HepG2 (cell line): Measurements from ENCODE around the gene TSC22D2. TPM values are rescaled to one million over a fixed set of nuclear protein-coding genes. Genes with fewer than 3 reads are reported as not detected.

Source experiments
- ATAC-seq: fragments of 200-7000 bp; cut with Tn5 transposase; 3 replicates; pipeline ENCODE4 v1.9.1; 2020; ENCODE audit warnings: mild to moderate bottlenecking, moderate library complexity
- BruUV-seq: library from RNA; stranded (reverse); fragments of 400-500 nt; replicated peaks from 2 replicates; lab custom pipeline; 2021; lab: Mats Ljungman, UMichigan
- CTCF ChIA-PET: fragments of 300-600 bp; formaldehyde crosslinking; extraction: SDS; loops from one replicate; lab custom pipeline; 2021; ENCODE audit warnings: low total read pairs, inconsistent platforms, low intra/inter-chr PET ratio; lab: Yijun Ruan, JAX
- POLR2A ChIA-PET: fragments of 350-600 bp; sonication (Branson Sonifier 250); formaldehyde crosslinking; loops from one replicate; lab custom pipeline; 2020; ENCODE audit warnings: antibody characterized with exemption, inconsistent platforms; lab: Yijun Ruan, JAX
- DNase-seq: peaks from one replicate; pipeline ENCODE4 v3.0.0-alpha.2; 2015; ENCODE audit warnings: low spot score
- FAIRE-seq: peaks from 3 replicates; lab custom pipeline; 2011; peaks lifted over from hg19 to GRCh38; lab: Jason Lieb, UNC
- H2AFZ ChIP-seq: one replicate; pipeline ENCODE4 v1.6.1; 2011; ENCODE audit warnings: low read length, inconsistent platforms
- H3K27ac ChIP-seq: fragments of 300-600 bp; 3 replicates; pipeline ENCODE4 v1.8.0; 2011; ENCODE audit warnings: mixed run types, mild to moderate bottlenecking, mixed read lengths, low read length, inconsistent platforms; ENCODE audit not compliant: insufficient read depth; ENCODE audit errors: extremely low read length
- H3K27me3 ChIP-seq, 2 experiments: fragments of 200-600 bp in 1 of 2; 2 replicates in 1 of 2; 3 replicates in 1 of 2; pipeline versions ENCODE4 v1.6.0 to v1.8.0; 2011; ENCODE audit warnings: low read length in 2 of 2, mild to moderate bottlenecking in 2 of 2, moderate library complexity in 2 of 2, inconsistent platforms in 1 of 2; ENCODE audit not compliant: insufficient read depth in 2 of 2, control insufficient read depth in 1 of 2
- H3K36me3 ChIP-seq, 2 experiments: fragments of 200-600 bp in 1 of 2; replicated peaks in 1 of 2; 2 replicates in 1 of 2; 3 replicates in 1 of 2; pipeline versions ENCODE4 v1.5.1 to v1.8.0; 2011; ENCODE audit warnings: low read length in 2 of 2, inconsistent platforms in 1 of 2; ENCODE audit not compliant: insufficient read depth in 2 of 2, control insufficient read depth in 1 of 2
- H3K4me1 ChIP-seq: 2 replicates; pipeline ENCODE4 v1.5.1; 2012; ENCODE audit warnings: low read length, inconsistent platforms; ENCODE audit not compliant: insufficient read depth
- H3K4me2 ChIP-seq: 2 replicates; pipeline ENCODE4 v1.6.0; 2011; ENCODE audit warnings: low read depth, low read length, inconsistent platforms
- H3K4me3 ChIP-seq, 3 experiments: fragments of 200-600 bp in 1 of 3; sonication (generic), shearing (Covaris generic) in 1 of 3; replicated peaks in 1 of 3; 2 replicates each; pipeline ENCODE4 v1.5.1; 2011 to 2016; ENCODE audit warnings: low read length in 3 of 3, inconsistent platforms in 2 of 3, low read depth in 2 of 3, mild to moderate bottlenecking in 2 of 3, control low read depth in 1 of 3, mixed read lengths in 1 of 3; ENCODE audit not compliant: insufficient read depth in 1 of 3
- H3K79me2 ChIP-seq: one replicate; pipeline ENCODE4 v1.6.1; 2011; ENCODE audit warnings: low read length, inconsistent platforms; ENCODE audit not compliant: insufficient read depth
- H3K9ac ChIP-seq: 2 replicates; pipeline ENCODE4 v1.6.0; 2011; ENCODE audit warnings: mild to moderate bottlenecking, low read depth, low read length, inconsistent platforms; ENCODE audit not compliant: insufficient read depth
- H3K9me3 ChIP-seq: 2 replicates; pipeline ENCODE4 v1.5.1; 2012; ENCODE audit warnings: mild to moderate bottlenecking, low read length
- H4K20me1 ChIP-seq: 2 replicates; pipeline ENCODE4 v1.6.0; 2011; ENCODE audit warnings: inconsistent platforms, mild to moderate bottlenecking, low read length, moderate library complexity; ENCODE audit not compliant: insufficient read depth
- E2F1 ChIP-seq: sonication (generic); formaldehyde crosslinking; IDR thresholded peaks from 2 replicates; pipeline ENCODE4 v1.5.0; 2020; ENCODE audit warnings: missing genetic modification reagents
- GATAD1 ChIP-seq: IDR thresholded peaks from 2 replicates; pipeline ENCODE4 v1.6.1; 2016; ENCODE audit warnings: missing genetic modification reagents, missing compliant biosample characterization
- GTF3A ChIP-seq: sonication (generic); formaldehyde crosslinking; conservative IDR thresholded peaks from 2 replicates; pipeline ENCODE4 v1.4.0; 2020; ENCODE audit warnings: mild to moderate bottlenecking, missing genetic modification reagents
- MBD4 ChIP-seq: IDR thresholded peaks from 2 replicates; pipeline ENCODE4 v1.6.1; 2012; ENCODE audit warnings: low read length, inconsistent platforms, borderline replicate concordance
- MTA3 ChIP-seq: sonication (generic); formaldehyde crosslinking; IDR thresholded peaks from 2 replicates; pipeline ENCODE4 v1.4.0; 2020; ENCODE audit warnings: missing genetic modification reagents
- NFIB ChIP-seq: sonication (generic); formaldehyde crosslinking; IDR thresholded peaks from 2 replicates; pipeline ENCODE4 v1.9.0; 2021; ENCODE audit warnings: missing genetic modification reagents, mild to moderate bottlenecking, borderline replicate concordance
- NONO ChIP-seq, 2 experiments: fragments of 450-650 bp in 1 of 2; sonication (generic) in 1 of 2; formaldehyde crosslinking in 1 of 2; IDR thresholded peaks in 1 of 2; conservative IDR thresholded peaks in 1 of 2; 2 replicates each; pipeline versions ENCODE4 v1.6.1 to v1.8.0; 2017 to 2022; ENCODE audit warnings: mild to moderate bottlenecking in 1 of 2, missing genetic modification reagents in 1 of 2, moderate library complexity in 1 of 2
- RFX1 ChIP-seq: fragments of 450-650 bp; IDR thresholded peaks from 2 replicates; pipeline ENCODE4 v1.6.1; 2017
- SMARCC2 ChIP-seq: fragments of 450-650 bp; IDR thresholded peaks from 2 replicates; pipeline ENCODE4 v1.6.1; 2017; ENCODE audit warnings: antibody characterized with exemption, mild to moderate bottlenecking
- THAP11 ChIP-seq: IDR thresholded peaks from 2 replicates; pipeline ENCODE4 v1.6.1; 2016; ENCODE audit warnings: missing biosample characterization, missing genetic modification reagents
- ZFYVE20 ChIP-seq: sonication (generic); formaldehyde crosslinking; IDR thresholded peaks from 2 replicates; pipeline ENCODE4 v1.8.0; 2023; ENCODE audit warnings: low read depth, mild to moderate bottlenecking, moderate library complexity, missing genetic modification reagents, borderline replicate concordance
- ZNF3 ChIP-seq: IDR thresholded peaks from 2 replicates; pipeline ENCODE4 v1.7.0; 2017; ENCODE audit warnings: inconsistent platforms
- ZNF652 ChIP-seq: IDR thresholded peaks from 2 replicates; pipeline ENCODE4 v1.6.1; 2016; ENCODE audit warnings: low read depth, borderline replicate concordance
- ZNF780A ChIP-seq: sonication (generic); formaldehyde crosslinking; IDR thresholded peaks from 2 replicates; pipeline ENCODE4 v1.8.0; 2022; ENCODE audit warnings: mild to moderate bottlenecking, missing genetic modification reagents, moderate library complexity
- ZNF839 ChIP-seq: sonication (generic); formaldehyde crosslinking; IDR thresholded peaks from 2 replicates; pipeline ENCODE4 v1.4.0; 2020; ENCODE audit warnings: missing genetic modification reagents, mild to moderate bottlenecking, borderline replicate concordance
- WGBS: methylation state at CpG from one replicate; pipeline ENCODE4 v1.1.6; 2017; ENCODE audit warnings: low lambda C conversion rate; 5-methylcytosine and 5-hydroxymethylcytosine counted together
- in situ Hi-C: cut with HindIII; loops from 2 replicates; pipeline ENCODE4 v1.10.0; 2017; ENCODE audit warnings: low pct_unique_long_range_greater_than_20kb; ENCODE audit not compliant: extremely low pct_ligation_motif_present
- intact Hi-C: fragments of 100-400 bp; cut with micrococcal nuclease; formaldehyde crosslinking; loops from one replicate; pipeline ENCODE4 v1.10.0; 2022; ENCODE audit not compliant: unreplicated experiment
- polyA plus RNA-seq, 8 experiments: library from polyadenylated mRNA; depleted of rRNA in 3 of 8; stranded (reverse) in 7 of 8; unstranded in 1 of 8; fragments of >200 nt; fragmentation: Illumina TruSeq in 4 of 8; extraction: Trizol in 4 of 8; gene quantifications; 2 replicates each; pipeline versions ENCODE4 v1.2.1 to v1.2.3, GENCODE V29; 2011 to 2016; ENCODE audit warnings: low read depth in 4 of 8, missing spikeins in 1 of 8, mixed read lengths in 1 of 8; ENCODE audit not compliant: insufficient read depth in 1 of 8
- total RNA-seq, 5 experiments: library from RNA; depleted of rRNA; stranded (reverse); fragments of >200 nt; fragmentation: Illumina TruSeq; extraction: Trizol; gene quantifications; 2 replicates each; pipeline ENCODE4 v1.2.3, GENCODE V29; 2016; ENCODE audit warnings: low read depth in 1 of 5

TSC22D2 gene
- total and polyA plus RNA-seq, 2 of the 13 experiments (the other 11 are each of a cell fraction or from before 2014, with no cell fraction given), result 4.6 to 8.2 TPM

- no peak overlapping the region for H3K27ac ChIP-seq
- no peak overlapping the region for H3K4me3 ChIP-seq
- no peak for ATAC-seq
- H3K4me1 ChIP-seq, result no peaks in the 10 kb centered on the region
- TF ChIP-seq ZFYVE20, result no peak
- TF ChIP-seq SMARCC2, result no peak
- TF ChIP-seq E2F1 (CRISPR knock-in tag), result no peak
- TF ChIP-seq ZNF780A (CRISPR knock-in tag), result no peak
- no peak for TF ChIP-seq ZNF839
- TF ChIP-seq THAP11 (CRISPR knock-in tag), result no peak
- TF ChIP-seq GATAD1 (CRISPR knock-in tag), result no peak
- TF ChIP-seq ZNF652, result no peak
- no peak for TF ChIP-seq NFIB
- TF ChIP-seq RFX1, result no peak
- no peak for TF ChIP-seq MBD4
- TF ChIP-seq MTA3 (CRISPR knock-in tag), result no peak
- no peak for TF ChIP-seq NONO (IDR thresholded peaks at IDR 0.05)
- TF ChIP-seq NONO (CRISPR knock-in tag; conservative IDR thresholded peaks at IDR 0.05), result no peak
- no peak for TF ChIP-seq ZNF3 (CRISPR knock-in tag)
- TF ChIP-seq GTF3A (CRISPR knock-in tag), result no peak
- TF ChIP-seq, all 625 proteins: peak for 0
- no TSS peak for BruUV-seq
- no peak for FAIRE-seq
- POLR2A ChIA-PET, result no interaction called here
- DNase-seq, result no peak
- CTCF ChIA-PET, result no interaction called here
- Histone ChIP-seq H3K9ac (no peak overlapping the region), H3K36me3 (no peaks in the 10 kb centered on the region; a peak in 1 of 5 replicates), H2AFZ (no peak overlapping the region), H3K79me2 (peaks cover 41% of the 10 kb centered on the region), H3K4me2 (no peak overlapping the region), H3K27me3 (no peaks in the 10 kb centered on the region), H4K20me1 (0 out of 2 replicates have a peak, but pooled peaks cover 2% of the 10 kb centered on the region), H3K9me3 (no peaks in the 10 kb centered on the region)
- 97% methylated on average over 3 of the region's 3 CpGs for WGBS
- intact Hi-C loops (no loop called here), in situ Hi-C loops (no loop called here)
Measured at GRCh38 chr3:150426292-150426691, 18.2 kb downstream of the TSC22D2 start.
